Fibroblast of villous mesenchyme (primary cell): ENCODE results near the gene NEU4. TPM values are rescaled to one million over a fixed set of nuclear protein-coding genes. Genes with fewer than 3 reads are reported as not detected.

Experiments
- DNase-seq: peaks from one replicate; pipeline ENCODE4 v3.0.0-alpha.2; 2010; ENCODE audit warnings: low read depth
- H3K4me3 ChIP-seq: 2 replicates; pipeline ENCODE4 v1.5.1; 2011; ENCODE audit warnings: low read depth, mild to moderate bottlenecking, low read length
- total RNA-seq: library from RNA; depleted of rRNA; stranded (reverse); fragments of >200 nt; gene quantifications from 2 replicates; pipeline ENCODE4 v1.2.3, GENCODE V29; 2012
- TF ChIP-seq, protein P1 (sequence below): IDR thresholded peaks from 2 replicates; pipeline ENCODE4 v1.5.1; 2012; ENCODE audit warnings: low read depth, mild to moderate bottlenecking, low read length; ENCODE audit not compliant: insufficient read depth

The NEU4 gene
- total RNA-seq, 1 donor, result not detected

DNA sequence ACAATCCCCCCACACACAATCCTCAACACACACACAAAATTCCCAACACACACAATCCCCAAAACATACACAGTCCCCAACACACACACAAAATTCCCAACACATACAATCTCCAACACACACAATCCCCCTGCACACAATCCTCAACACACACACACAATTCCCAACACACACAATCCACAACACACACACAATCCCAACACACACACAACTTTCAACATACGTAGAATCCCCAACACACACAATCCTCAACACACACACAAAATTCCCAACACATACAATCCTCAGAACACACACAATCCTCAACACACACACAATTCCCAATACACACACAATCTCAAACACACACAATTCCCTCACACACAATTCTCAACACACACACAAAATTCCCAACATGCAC, 52.3 kb downstream of the NEU4 start:
- TF ChIP-seq, protein P1, sequence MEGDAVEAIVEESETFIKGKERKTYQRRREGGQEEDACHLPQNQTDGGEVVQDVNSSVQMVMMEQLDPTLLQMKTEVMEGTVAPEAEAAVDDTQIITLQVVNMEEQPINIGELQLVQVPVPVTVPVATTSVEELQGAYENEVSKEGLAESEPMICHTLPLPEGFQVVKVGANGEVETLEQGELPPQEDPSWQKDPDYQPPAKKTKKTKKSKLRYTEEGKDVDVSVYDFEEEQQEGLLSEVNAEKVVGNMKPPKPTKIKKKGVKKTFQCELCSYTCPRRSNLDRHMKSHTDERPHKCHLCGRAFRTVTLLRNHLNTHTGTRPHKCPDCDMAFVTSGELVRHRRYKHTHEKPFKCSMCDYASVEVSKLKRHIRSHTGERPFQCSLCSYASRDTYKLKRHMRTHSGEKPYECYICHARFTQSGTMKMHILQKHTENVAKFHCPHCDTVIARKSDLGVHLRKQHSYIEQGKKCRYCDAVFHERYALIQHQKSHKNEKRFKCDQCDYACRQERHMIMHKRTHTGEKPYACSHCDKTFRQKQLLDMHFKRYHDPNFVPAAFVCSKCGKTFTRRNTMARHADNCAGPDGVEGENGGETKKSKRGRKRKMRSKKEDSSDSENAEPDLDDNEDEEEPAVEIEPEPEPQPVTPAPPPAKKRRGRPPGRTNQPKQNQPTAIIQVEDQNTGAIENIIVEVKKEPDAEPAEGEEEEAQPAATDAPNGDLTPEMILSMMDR, result no peak
- no peak overlapping the region for H3K4me3 ChIP-seq
- DNase-seq, result no peak

DNA sequence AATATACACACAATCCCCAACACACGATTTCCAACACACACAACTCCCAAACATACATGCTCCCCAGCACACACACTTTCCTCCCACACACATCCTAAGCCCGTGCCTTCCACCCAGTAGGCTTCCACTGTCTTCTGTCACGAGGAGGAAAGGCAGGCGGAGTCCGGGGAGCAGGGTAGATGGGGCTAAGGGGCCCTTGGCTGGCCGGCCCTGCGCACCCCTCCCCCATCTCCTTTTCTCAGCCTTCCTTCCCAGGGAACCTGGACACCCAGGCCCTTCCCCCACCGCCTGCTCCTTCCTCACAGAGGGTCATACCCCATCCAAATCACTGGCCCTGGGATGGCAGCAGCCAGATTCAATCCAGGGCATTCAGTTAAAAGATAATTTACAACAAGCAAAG, 53.1 kb downstream of the NEU4 start:
- no peak overlapping the region for H3K4me3 ChIP-seq
- TF ChIP-seq, protein P1, result no peak
- no peak for DNase-seq

DNA sequence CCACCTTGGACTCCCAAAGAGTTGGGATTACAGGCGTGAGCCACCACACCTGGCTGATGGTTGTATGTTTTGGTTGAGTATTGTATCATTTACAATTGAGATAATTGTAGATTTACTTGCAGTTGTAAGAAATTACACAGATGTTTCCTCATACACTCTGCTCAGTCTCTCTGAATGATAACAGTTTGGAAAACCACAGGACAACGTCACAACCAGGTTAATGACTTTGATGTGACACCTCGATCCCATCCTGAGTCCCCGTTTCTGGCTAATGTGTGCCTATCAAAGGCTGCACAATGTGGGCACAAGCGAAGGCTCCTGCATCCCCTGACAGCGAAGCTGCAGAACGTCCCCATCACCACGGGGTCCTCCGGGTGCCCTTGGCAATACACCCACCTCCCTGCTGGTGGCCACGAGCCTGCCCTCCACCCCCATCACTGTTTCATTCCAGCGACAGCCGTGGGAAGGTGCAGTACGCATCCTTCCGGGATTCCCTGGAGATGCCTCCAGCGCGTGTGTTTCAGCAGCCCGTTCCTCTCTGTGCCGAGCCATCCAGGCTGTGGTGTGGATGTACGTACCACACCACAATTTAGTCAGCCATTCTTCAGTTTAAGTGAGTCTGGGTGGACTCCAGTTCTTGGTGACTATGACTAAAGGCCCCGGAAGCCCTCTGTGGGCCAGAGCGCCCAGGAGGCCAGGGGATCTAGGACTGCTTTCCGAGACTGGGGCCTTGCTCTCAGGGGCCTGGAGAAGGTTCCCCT, 54.0 kb downstream of the NEU4 start:
- TF ChIP-seq, protein P1, result no peak
- no peak for DNase-seq
- H3K4me3 ChIP-seq, result no peak overlapping the region

DNA sequence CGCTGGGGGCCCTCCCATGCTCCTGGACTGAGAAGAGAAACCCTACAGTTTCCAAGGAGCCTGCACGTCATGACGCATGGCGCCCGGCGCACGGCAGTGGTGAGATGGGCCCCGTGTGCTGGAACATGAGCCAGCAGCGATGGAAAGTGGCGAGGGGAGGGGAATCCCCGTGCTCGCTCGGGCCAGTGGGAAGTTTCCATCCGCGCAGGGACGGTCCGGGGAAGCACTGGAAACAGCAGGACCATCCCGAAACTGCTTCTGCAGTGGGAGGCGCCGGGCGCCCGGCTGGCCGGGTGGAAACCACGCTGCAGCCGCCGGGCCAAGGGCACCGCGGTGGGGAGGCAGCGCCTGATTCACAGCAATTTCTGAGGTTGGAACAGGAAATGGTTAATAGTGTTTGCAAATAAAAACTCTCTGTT, 54.6 kb downstream of the NEU4 start:
- TF ChIP-seq, protein P1, result no peak
- DNase-seq, result peak; percentile 53
- no peak overlapping the region for H3K4me3 ChIP-seq

DNA sequence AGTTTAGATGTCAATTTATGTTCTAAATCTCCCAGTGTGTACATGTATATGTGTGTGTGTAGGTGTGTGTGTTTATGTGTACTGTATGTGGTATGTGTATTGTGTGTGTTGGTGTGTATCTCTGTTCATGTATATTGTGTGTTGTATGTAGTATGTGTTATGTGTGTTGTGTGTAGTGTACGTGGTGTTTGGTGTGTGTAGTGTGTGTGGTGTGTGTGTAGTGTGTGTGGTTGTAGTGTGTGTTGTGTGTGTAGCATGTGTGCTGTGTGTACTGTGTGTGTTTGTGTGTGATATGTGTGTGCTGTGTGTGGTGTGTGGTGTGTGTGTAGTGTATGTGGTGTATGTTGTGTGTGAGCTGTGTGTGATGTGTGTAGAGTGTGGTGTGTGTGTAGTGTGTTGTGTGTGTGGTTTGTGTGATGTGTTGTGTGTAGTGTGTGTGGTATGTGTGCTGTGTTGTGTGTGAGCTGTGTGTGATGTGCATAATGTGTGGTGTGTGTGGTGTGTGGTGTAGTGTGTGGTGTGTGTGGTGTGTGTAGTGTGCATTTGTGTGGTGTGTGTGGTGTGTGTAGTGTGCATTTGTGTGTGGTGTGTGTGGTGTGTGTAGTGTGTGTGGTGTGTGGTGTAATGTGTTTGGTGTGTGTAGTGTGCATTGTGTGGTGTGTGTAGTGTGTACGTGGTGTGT, 55.3 kb downstream of the NEU4 start:
- TF ChIP-seq, protein P1, result no peak
- no peak overlapping the region for H3K4me3 ChIP-seq
- DNase-seq, result no peak

DNA sequence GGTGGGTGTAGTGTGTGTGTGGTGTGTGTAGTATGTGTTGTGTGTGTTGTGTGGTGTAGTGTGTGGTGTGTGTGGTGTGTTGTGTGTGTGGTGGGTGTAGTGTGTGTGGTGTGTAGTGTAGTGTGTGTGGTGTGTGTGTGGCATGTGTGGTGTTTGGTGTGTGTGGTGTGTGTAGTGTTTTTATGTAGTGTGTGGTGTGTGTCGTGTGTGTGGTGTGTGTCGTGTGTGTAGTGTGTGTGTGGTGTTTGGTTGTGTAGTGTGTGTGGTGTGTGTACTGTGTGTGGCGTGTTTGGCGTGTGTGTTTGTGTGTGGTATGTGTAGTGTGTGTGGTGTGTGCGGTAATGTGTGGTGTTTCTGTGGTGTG, 55.8 kb downstream of the NEU4 start:
- no peak for DNase-seq
- TF ChIP-seq, protein P1, result no peak
- no peak overlapping the region for H3K4me3 ChIP-seq
